Neural cell (in vitro differentiated cells): ENCODE results near the gene TTYH3.

ENCODE experiments used
- CTCF ChIP-seq: fragments of 450-650 bp; IDR thresholded peaks from 2 replicates; pipeline ENCODE4 v1.5.1; 2014; ENCODE audit warnings: antibody characterized with exemption, mild to moderate bottlenecking, moderate library complexity; ENCODE audit not compliant: poor library complexity, severe bottlenecking
- EP300 ChIP-seq: fragments of 450-650 bp; conservative IDR thresholded peaks from 2 replicates; pipeline ENCODE4 v1.6.1; 2014; ENCODE audit warnings: antibody characterized with exemption, mild to moderate bottlenecking, moderate library complexity; ENCODE audit not compliant: poor library complexity, severe bottlenecking
- REST ChIP-seq: IDR thresholded peaks from 2 replicates; pipeline ENCODE4 v1.6.1; 2012; ENCODE audit warnings: borderline replicate concordance
- SMC3 ChIP-seq: fragments of 450-650 bp; conservative IDR thresholded peaks from 2 replicates; pipeline ENCODE4 v1.6.1; 2014; ENCODE audit warnings: antibody characterized with exemption, mild to moderate bottlenecking, moderate library complexity; ENCODE audit not compliant: poor library complexity

DNA sequence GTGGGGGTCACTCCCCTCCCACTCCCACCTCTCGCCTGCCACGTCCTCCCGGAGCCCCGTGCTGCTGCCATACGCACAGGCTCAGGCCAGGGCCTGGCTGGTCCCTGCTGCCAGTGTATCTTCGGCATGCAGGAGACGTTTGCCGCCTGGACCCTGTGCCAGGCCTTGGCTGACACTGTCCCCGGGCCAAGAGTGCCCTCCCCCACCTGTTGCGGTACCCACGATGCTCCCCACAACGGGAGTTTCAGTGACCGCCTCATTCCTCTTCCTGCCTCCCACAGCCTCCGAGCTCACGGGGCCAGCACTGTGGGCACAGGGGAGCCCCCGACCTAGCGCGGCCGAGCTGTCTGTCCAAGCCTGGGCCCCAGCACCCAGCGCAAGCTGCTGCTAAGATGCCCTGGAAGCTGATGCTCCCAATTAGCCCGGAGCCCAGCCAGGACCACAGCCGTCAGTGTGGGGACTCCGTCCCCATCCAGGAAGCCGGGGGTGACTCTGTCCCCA lies 7.4 kb downstream of the TTYH3 start:
- TF ChIP-seq CTCF = no peak
- TF ChIP-seq REST = no peak
- TF ChIP-seq EP300 = no peak
- no peak for TF ChIP-seq SMC3
